ENCODE measurements around the gene TMPRSS2.
A peak's percentile ranks its signal among the peaks of the same experiment; 100 is the strongest.
"Not testable (repeated sequence)": the region's sequence is repeated elsewhere in the genome, so short reads cannot be mapped to it uniquely, and the experiment has no call there.

TMPRSS2 gene

DNA sequence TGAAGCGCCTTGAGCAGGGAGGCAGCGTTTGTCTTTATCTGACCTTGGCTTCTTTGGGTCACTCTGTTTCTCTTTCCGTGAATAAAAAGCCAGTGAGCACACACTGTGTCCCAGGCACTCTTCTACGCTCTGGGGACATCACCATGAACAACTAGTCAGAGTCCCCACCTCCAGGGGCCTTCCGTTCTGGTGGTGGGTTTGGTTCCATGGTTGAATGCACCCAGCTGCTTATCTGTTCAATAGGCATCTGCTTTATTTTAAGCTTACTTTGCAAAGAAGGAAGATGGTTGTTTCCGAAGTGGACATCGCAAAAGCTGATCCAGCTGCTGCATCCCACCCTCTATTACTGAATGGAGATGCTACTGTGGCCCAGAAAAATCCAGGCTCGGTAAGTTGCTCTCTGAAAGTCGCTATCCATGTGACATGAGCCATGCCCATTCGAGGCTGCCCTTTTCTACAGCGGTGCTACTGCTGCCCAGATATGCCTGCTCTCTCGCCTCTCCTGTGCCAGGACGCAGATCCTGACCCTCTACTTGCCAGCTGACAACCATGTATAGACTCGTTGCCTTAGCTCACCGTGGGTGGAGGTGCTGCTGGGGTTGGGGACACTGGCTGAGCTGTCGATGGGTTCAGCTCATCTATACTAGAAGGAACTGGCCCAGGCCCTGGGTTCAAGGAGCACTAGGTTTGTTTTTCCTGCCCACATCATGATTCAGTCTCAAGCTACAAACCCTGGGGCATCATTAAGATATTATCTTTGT is 76.0 kb downstream of the TMPRSS2 start:
- Histone ChIP-seq H4K20me1 (no peaks in the 10 kb centered on the region), H3K27ac (peak overlapping the region; percentile 78), H3K9me3 (peaks cover 39% of the 10 kb centered on the region), H3K4me1 (peaks cover 66% of the 10 kb centered on the region), H3K36me3 (peaks cover 30% of the 10 kb centered on the region), H3K27me3 (peaks cover 11% of the 10 kb centered on the region), H3K4me3 (peak overlapping the region; percentile 37), H3K9ac (peak overlapping the region; percentile 39; the same call in 1 of the 2 replicates), H3K4me2 (peak overlapping the region; percentile 93)
- no peak for TF ChIP-seq Cebpa-rat (IDR thresholded peaks at IDR 0.05)

GRCh38 chr21:41429925-41430491 is 78.0 kb downstream of the TMPRSS2 start:
- Histone ChIP-seq H3K9me3 (peaks cover 19% of the 10 kb centered on the region), H3K4me2 (peak overlapping the region; percentile 93), H3K27me3 (peaks cover 25% of the 10 kb centered on the region), H3K27ac (no peak overlapping the region), H3K36me3 (peaks cover 10% of the 10 kb centered on the region; the same call in 1 of the 2 replicates), H4K20me1 (no peaks in the 10 kb centered on the region), H3K4me3 (no peak overlapping the region), H3K9ac (no peak overlapping the region), H3K4me1 (peaks cover 77% of the 10 kb centered on the region)
- no peak for TF ChIP-seq Cebpa-rat (IDR thresholded peaks at IDR 0.05)

GRCh38 chr21:41429305-41429704 is 78.7 kb downstream of the TMPRSS2 start:
- Histone ChIP-seq H3K4me2 (peak overlapping the region; percentile 93), H4K20me1 (no peaks in the 10 kb centered on the region), H3K9me3 (peaks cover 12% of the 10 kb centered on the region), H3K4me1 (peaks cover 83% of the 10 kb centered on the region), H3K4me3 (no peak overlapping the region), H3K9ac (no peak overlapping the region), H3K27me3 (peaks cover 25% of the 10 kb centered on the region), H3K27ac (no peak overlapping the region), H3K36me3 (0 out of 2 replicates have a peak, but pooled peaks cover 7% of the 10 kb centered on the region)
- no peak for TF ChIP-seq Cebpa-rat (IDR thresholded peaks at IDR 0.05)

- Histone ChIP-seq H3K4me1 (peaks cover 88% of the 10 kb centered on the region), H3K27ac (no peak overlapping the region), H3K27me3 (peaks cover 25% of the 10 kb centered on the region), H3K4me3 (no peak overlapping the region), H3K9me3 (peaks cover 8% of the 10 kb centered on the region), H4K20me1 (no peaks in the 10 kb centered on the region), H3K4me2 (peak overlapping the region; percentile 93), H3K36me3 (0 out of 2 replicates have a peak, but pooled peaks cover 4% of the 10 kb centered on the region), H3K9ac (no peak overlapping the region)
- no peak for TF ChIP-seq Cebpa-rat (IDR thresholded peaks at IDR 0.05)
These were observed 79.1 kb downstream of the TMPRSS2 start for GRCh38 chr21:41428847-41429246.

DNA sequence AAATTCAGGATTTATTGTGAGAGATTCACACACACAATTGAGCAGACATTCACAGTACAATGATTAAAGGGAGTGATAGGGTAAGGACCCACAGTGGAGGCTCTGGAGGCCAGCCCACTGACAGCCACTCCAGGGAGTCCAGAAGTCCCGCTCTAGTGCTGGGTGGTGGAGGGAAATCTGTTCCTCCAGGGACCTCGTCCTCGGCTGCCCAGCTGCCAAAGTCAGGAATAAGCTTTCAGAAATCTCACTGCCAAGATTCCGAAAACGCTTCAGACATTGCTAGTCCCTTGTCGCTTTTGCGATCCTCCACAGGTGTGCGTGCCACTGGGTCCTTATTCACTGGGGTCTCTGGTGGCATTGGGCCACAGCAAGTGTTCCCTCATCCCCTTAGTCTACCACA is 79.6 kb downstream of the TMPRSS2 start:
- Histone ChIP-seq H3K27me3 (peaks cover 25% of the 10 kb centered on the region), H3K9ac (peak overlapping the region; percentile 55), H3K4me1 (peaks cover 88% of the 10 kb centered on the region), H3K27ac (no peak overlapping the region; the same call in 1 of the 2 replicates), H4K20me1 (no peaks in the 10 kb centered on the region), H3K9me3 (peaks cover 3% of the 10 kb centered on the region; the same call in 1 of the 2 replicates), H3K4me3 (peak overlapping the region; percentile 16; the same call in 1 of the 2 replicates), H3K36me3 (no peaks in the 10 kb centered on the region), H3K4me2 (peak overlapping the region; percentile 93)
- TF ChIP-seq Cebpa-rat (IDR thresholded peaks at IDR 0.05): no peak

- no peak overlapping the region for H3K9ac ChIP-seq
- no peak overlapping the region for H3K27ac ChIP-seq
- H3K9me3 ChIP-seq: no peaks in the 10 kb centered on the region
- no peak for TF ChIP-seq Cebpa-rat (IDR thresholded peaks at IDR 0.05)
- H3K4me2 ChIP-seq: peak overlapping the region; percentile 93
- no peaks in the 10 kb centered on the region for H3K36me3 ChIP-seq
- H3K27me3 ChIP-seq: peaks cover 25% of the 10 kb centered on the region
- H4K20me1 ChIP-seq: no peaks in the 10 kb centered on the region
- no peak overlapping the region for H3K4me3 ChIP-seq
- peaks cover 87% of the 10 kb centered on the region for H3K4me1 ChIP-seq
These were observed 80.4 kb downstream of the TMPRSS2 start for GRCh38 chr21:41427556-41427955.

DNA sequence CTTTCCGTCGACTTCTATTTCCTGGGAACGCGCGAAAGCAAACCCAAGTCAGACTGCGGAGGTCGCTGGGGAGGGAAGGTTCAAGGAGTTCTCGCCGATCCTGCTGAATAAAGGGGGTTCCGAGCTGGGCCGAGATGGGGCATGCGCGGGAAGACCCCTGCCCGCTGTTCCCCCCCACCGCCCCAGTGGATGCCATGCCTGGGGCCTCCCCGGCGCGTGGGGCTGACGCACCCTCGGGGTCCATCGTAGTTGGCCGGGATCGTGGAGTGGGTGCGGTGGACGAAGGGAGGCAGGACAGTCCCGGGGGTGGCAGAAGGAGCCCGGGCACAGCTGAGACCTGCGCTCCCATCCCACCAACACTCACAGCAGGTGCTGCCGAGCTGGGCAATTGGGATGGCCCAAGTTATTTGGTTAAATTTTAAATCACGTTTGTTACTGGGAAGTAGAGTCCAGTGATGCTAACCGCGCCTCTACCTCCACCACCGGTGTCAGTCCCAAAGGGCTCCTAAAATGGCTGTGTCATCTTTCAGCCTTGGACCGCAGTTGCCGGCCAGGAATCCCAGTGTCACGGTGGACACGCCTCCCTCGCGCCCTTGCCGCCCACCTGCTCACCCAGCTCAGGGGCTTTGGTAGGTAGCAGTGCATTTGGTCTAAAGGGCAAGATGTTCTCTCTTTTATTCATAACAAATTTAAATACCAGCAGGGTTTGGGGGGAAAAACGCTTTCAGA is 81.1 kb downstream of the TMPRSS2 start:
- H3K36me3 ChIP-seq: no peaks in the 10 kb centered on the region
- H3K9ac ChIP-seq: peak overlapping the region; percentile 74
- peaks cover 86% of the 10 kb centered on the region for H3K4me1 ChIP-seq
- no peak overlapping the region for H3K27ac ChIP-seq
- no peaks in the 10 kb centered on the region for H4K20me1 ChIP-seq
- H3K4me3 ChIP-seq: peak overlapping the region; percentile 69
- H3K4me2 ChIP-seq: peak overlapping the region; percentile 93
- peaks cover 25% of the 10 kb centered on the region for H3K27me3 ChIP-seq
- no peak for TF ChIP-seq Cebpa-rat (IDR thresholded peaks at IDR 0.05)
- H3K9me3 ChIP-seq: no peaks in the 10 kb centered on the region

DNA sequence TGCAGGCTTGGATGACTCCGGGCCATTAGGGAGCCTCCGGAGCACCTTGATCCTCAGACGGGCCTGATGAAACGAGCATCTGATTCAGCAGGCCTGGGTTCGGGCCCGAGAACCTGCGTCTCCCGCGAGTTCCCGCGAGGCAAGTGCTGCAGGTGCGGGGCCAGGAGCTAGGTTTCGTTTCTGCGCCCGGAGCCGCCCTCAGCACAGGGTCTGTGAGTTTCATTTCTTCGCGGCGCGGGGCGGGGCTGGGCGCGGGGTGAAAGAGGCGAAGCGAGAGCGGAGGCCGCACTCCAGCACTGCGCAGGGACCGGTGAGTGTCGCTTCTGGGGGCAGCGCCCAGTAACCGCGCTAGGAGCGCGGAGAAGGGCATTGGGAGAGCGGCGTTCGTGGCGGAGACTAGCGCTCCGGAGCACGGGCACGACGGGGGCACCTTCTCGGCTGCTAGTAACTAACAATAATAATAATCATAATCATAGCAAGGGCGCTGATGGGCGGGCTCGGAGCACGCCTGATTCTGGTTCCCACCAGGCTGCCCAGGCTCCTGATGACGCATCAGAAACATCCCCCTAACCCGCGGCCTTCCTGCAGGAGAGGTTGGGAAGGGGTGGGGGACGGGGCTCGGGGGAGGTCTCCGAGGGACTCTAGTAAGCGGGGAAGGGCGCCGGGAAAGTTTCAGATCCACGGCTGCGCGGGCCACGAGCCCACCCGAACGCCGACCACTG is 81.8 kb downstream of the TMPRSS2 start, which contains the start of gene MX1:
MX1 (plus strand) TSS at position 286 of the 722 bp plus-strand sequence. CDS start 5,832 bp downstream, outside the sequence.
- TF ChIP-seq Cebpa-rat (IDR thresholded peaks at IDR 0.05): no peak
- no peaks in the 10 kb centered on the region for H3K9me3 ChIP-seq
- peaks cover 25% of the 10 kb centered on the region for H3K27me3 ChIP-seq
- H3K27ac ChIP-seq: peak within 1 kb of the TSS; percentile 68
- H3K4me3 ChIP-seq: peak within 1 kb of the TSS; percentile 69
- peak within 1 kb of the TSS; percentile 93 for H3K4me2 ChIP-seq
- H4K20me1 ChIP-seq: no peaks in the 10 kb centered on the region
- H3K4me1 ChIP-seq: peaks cover 81% of the 10 kb centered on the region
- peak within 1 kb of the TSS; percentile 74 for H3K9ac ChIP-seq
- no peaks in the 10 kb centered on the region for H3K36me3 ChIP-seq

- peak overlapping the region; percentile 93 for H3K4me2 ChIP-seq
- H3K4me1 ChIP-seq: peaks cover 79% of the 10 kb centered on the region
- no peak for TF ChIP-seq Cebpa-rat (IDR thresholded peaks at IDR 0.05)
- H3K9me3 ChIP-seq: no peaks in the 10 kb centered on the region
- H3K36me3 ChIP-seq: no peaks in the 10 kb centered on the region
- H3K9ac ChIP-seq: peak overlapping the region; percentile 74
- H3K27me3 ChIP-seq: peaks cover 25% of the 10 kb centered on the region
- H4K20me1 ChIP-seq: no peaks in the 10 kb centered on the region
- peak overlapping the region; percentile 68 for H3K27ac ChIP-seq
- H3K4me3 ChIP-seq: peak overlapping the region; percentile 69
These were observed 82.4 kb downstream of the TMPRSS2 start for GRCh38 chr21:41425588-41425953.

- peaks cover 76% of the 10 kb centered on the region for H3K4me1 ChIP-seq
- not testable (repeated sequence) for H4K20me1 ChIP-seq
These were observed 84.7 kb downstream of the TMPRSS2 start for GRCh38 chr21:41423305-41423636.

More at GRCh38 chr21:41423305-41423636, 84.7 kb downstream of the TMPRSS2 start:
- H3K9me3 ChIP-seq, H3K4me3 ChIP-seq, H3K27ac ChIP-seq, H3K36me3 ChIP-seq, H3K9ac ChIP-seq: not testable (repeated sequence)
- H3K4me2 ChIP-seq: peak overlapping the region; percentile 10; the same call in 1 of the 2 replicates
- peaks cover 25% of the 10 kb centered on the region for H3K27me3 ChIP-seq

All from BLaER1 (cell line).